ENCODE measurements around the gene DLG1.

GRCh38 chr3:197270558-197271317 is 27.7 kb downstream of the DLG1 start:
- no peak for TF ChIP-seq CTCF (IDR thresholded peaks at IDR 0.05)
- TF ChIP-seq EP300 (IDR thresholded peaks at IDR 0.05; ENCODE audit: low read depth), result no peak

Data from transverse colon (tissue), 3 donors.